RWPE2 (cell line): Measurements from ENCODE around the gene DGUOK.

ENCODE experiments used
- ATAC-seq: fragments of 200-7000 bp; cut with Tn5 transposase; 3 replicates; pipeline ENCODE4 v1.9.1; 2021; ENCODE audit warnings: low read depth
- DNase-seq: peaks from one replicate; pipeline ENCODE4 v3.0.0-alpha.2; 2020; ENCODE audit warnings: low spot score
- H3K27ac ChIP-seq: fragments of 450-650 bp; 2 replicates; pipeline ENCODE4 v1.5.1; 2017; ENCODE audit warnings: mild to moderate bottlenecking; ENCODE audit not compliant: poor library complexity, severe bottlenecking
- H3K27me3 ChIP-seq: fragments of 250-450 bp; sonication (Bioruptor Pico); 2 replicates; pipeline ENCODE4 v1.5.1; 2021; ENCODE audit warnings: mild to moderate bottlenecking, moderate library complexity; ENCODE audit not compliant: insufficient read depth, poor library complexity, severe bottlenecking
- H3K36me3 ChIP-seq: fragments of 250-450 bp; sonication (Bioruptor Pico); 2 replicates; pipeline ENCODE4 v1.5.1; 2020; ENCODE audit warnings: low read depth, mild to moderate bottlenecking, moderate library complexity
- H3K4me1 ChIP-seq: fragments of 250-450 bp; sonication (Bioruptor Pico); 2 replicates; pipeline ENCODE4 v1.5.1; 2021; ENCODE audit warnings: mild to moderate bottlenecking, moderate library complexity; ENCODE audit not compliant: insufficient read depth, poor library complexity, severe bottlenecking
- H3K4me3 ChIP-seq: fragments of 250-450 bp; sonication (Bioruptor Pico); 2 replicates; pipeline ENCODE4 v1.5.1; 2021; ENCODE audit warnings: mild to moderate bottlenecking, moderate library complexity; ENCODE audit not compliant: severe bottlenecking
- H3K9me3 ChIP-seq: fragments of 250-450 bp; sonication (Bioruptor Pico); 2 replicates; pipeline ENCODE4 v1.5.1; 2021; ENCODE audit warnings: mild to moderate bottlenecking, moderate library complexity; ENCODE audit not compliant: severe bottlenecking
- CTCF ChIP-seq: fragments of 450-650 bp; IDR thresholded peaks from one replicate; pipeline ENCODE4 v1.5.1; 2017; ENCODE audit warnings: mild to moderate bottlenecking, moderate library complexity; ENCODE audit not compliant: poor library complexity, severe bottlenecking

Gene DGUOK

GRCh38 chr2:73961823-73962615, 35.3 kb downstream of the DGUOK start:
- H3K4me3 ChIP-seq: no peak overlapping the region
- H3K27me3 ChIP-seq: no peaks in the 10 kb centered on the region
- no peak for ATAC-seq
- peaks cover 24% of the 10 kb centered on the region for H3K36me3 ChIP-seq
- no peak for DNase-seq
- no peaks in the 10 kb centered on the region for H3K4me1 ChIP-seq
- no peak overlapping the region for H3K27ac ChIP-seq
- H3K9me3 ChIP-seq: no peaks in the 10 kb centered on the region
- TF ChIP-seq CTCF: no peak

GRCh38 chr2:73962798-73963197, 36.1 kb downstream of the DGUOK start:
- Histone ChIP-seq H3K27me3 (no peaks in the 10 kb centered on the region), H3K4me3 (no peak overlapping the region), H3K27ac (no peak overlapping the region), H3K36me3 (peaks cover 16% of the 10 kb centered on the region), H3K9me3 (no peaks in the 10 kb centered on the region), H3K4me1 (no peaks in the 10 kb centered on the region)
- DNase-seq (no peak), ATAC-seq (no peak)
- TF ChIP-seq CTCF: no peak

- TF ChIP-seq CTCF: no peak
- Histone ChIP-seq H3K27ac (no peak overlapping the region), H3K36me3 (peaks cover 8% of the 10 kb centered on the region), H3K4me3 (no peak overlapping the region), H3K9me3 (no peaks in the 10 kb centered on the region), H3K4me1 (no peaks in the 10 kb centered on the region), H3K27me3 (no peaks in the 10 kb centered on the region)
- ATAC-seq: no peak
- no peak for DNase-seq
Measured at GRCh38 chr2:73963385-73964120, 36.9 kb downstream of the DGUOK start.

GRCh38 chr2:73964223-73964622, 37.5 kb downstream of the DGUOK start:
- Histone ChIP-seq H3K36me3 (peaks cover 2% of the 10 kb centered on the region), H3K27me3 (no peaks in the 10 kb centered on the region), H3K27ac (no peak overlapping the region), H3K4me3 (no peak overlapping the region), H3K9me3 (no peaks in the 10 kb centered on the region), H3K4me1 (no peaks in the 10 kb centered on the region)
- no peak for DNase-seq
- no peak for ATAC-seq
- no peak for TF ChIP-seq CTCF
